GM23338 (cell line): ENCODE measurements around the gene MTOR. TPM values are rescaled to one million over a fixed set of nuclear protein-coding genes. Genes with fewer than 3 reads are reported as not detected.

Experiments
- ATAC-seq: fragments of 200-7000 bp; cut with Tn5 transposase; 3 replicates; pipeline ENCODE4 v1.9.1; 2020
- DNase-seq: peaks from one replicate; pipeline ENCODE4 v3.0.0-alpha.2; 2015; ENCODE audit warnings: low spot score
- H2AFZ ChIP-seq: fragments of 200-600 bp; sonication (generic); 2 replicates; pipeline ENCODE4 v1.8.0; 2016; ENCODE audit warnings: antibody characterized with exemption, mild to moderate bottlenecking, moderate library complexity
- H3F3A ChIP-seq: fragments of 200-600 bp; sonication (generic); replicated peaks from 2 replicates; pipeline ENCODE4 v1.8.0; 2017; ENCODE audit warnings: antibody characterized with exemption, mixed run types, low read depth
- H3K27ac ChIP-seq: fragments of 200-600 bp; sonication (generic); 2 replicates; pipeline ENCODE4 v1.6.1; 2016; ENCODE audit warnings: low read depth
- H3K27me3 ChIP-seq: fragments of 200-600 bp; sonication (generic); 2 replicates; pipeline ENCODE4 v1.8.0; 2016; ENCODE audit warnings: mild to moderate bottlenecking, mixed run types, moderate library complexity; ENCODE audit not compliant: insufficient read depth
- H3K36me3 ChIP-seq: fragments of 200-600 bp; sonication (generic); 2 replicates; pipeline ENCODE4 v1.8.0; 2016; ENCODE audit warnings: mild to moderate bottlenecking; ENCODE audit not compliant: insufficient read depth
- H3K4me1 ChIP-seq: fragments of 200-600 bp; sonication (generic); 2 replicates; pipeline ENCODE4 v1.8.0; 2016; ENCODE audit warnings: mild to moderate bottlenecking, moderate library complexity; ENCODE audit not compliant: insufficient read depth
- H3K4me2 ChIP-seq: fragments of 200-600 bp; sonication (generic); 2 replicates; pipeline ENCODE4 v1.7.1; 2017; ENCODE audit warnings: mixed run types
- H3K4me3 ChIP-seq: fragments of 200-600 bp; sonication (generic); 2 replicates; pipeline ENCODE4 v1.6.1; 2016; ENCODE audit warnings: mixed run types
- H3K79me2 ChIP-seq: fragments of 200-600 bp; sonication (generic); replicated peaks from 2 replicates; pipeline ENCODE4 v1.8.0; 2017; ENCODE audit warnings: mild to moderate bottlenecking; ENCODE audit not compliant: insufficient read depth
- H3K9me2 ChIP-seq: fragments of 200-600 bp; sonication (generic); 2 replicates; pipeline ENCODE4 v1.8.0; 2017; ENCODE audit not compliant: insufficient read depth
- H4K20me1 ChIP-seq: fragments of 200-600 bp; sonication (generic); replicated peaks from 2 replicates; pipeline ENCODE4 v1.8.0; 2017; ENCODE audit warnings: mild to moderate bottlenecking; ENCODE audit not compliant: insufficient read depth
- H3K27ac Mint-ChIP-seq: 2 replicates; pipeline ENCODE4 v1.8.0; 2020; ENCODE audit warnings: inconsistent platforms, mild to moderate bottlenecking, moderate library complexity, mixed read lengths
- H3K27me3 Mint-ChIP-seq: 3 replicates; pipeline ENCODE4 v1.8.0; 2022; ENCODE audit warnings: low read depth, mild to moderate bottlenecking, moderate library complexity, mixed read lengths, inconsistent platforms; ENCODE audit not compliant: insufficient read depth, poor library complexity
- H3K36me3 Mint-ChIP-seq: 3 replicates; pipeline ENCODE4 v1.8.0; 2021; ENCODE audit warnings: low read depth, mild to moderate bottlenecking, inconsistent platforms, moderate library complexity, mixed read lengths
- H3K4me1 Mint-ChIP-seq: 3 replicates; pipeline ENCODE4 v1.8.0; 2020; ENCODE audit warnings: mild to moderate bottlenecking, inconsistent platforms, mixed read lengths
- H3K4me3 Mint-ChIP-seq: 3 replicates; pipeline ENCODE4 v1.8.0; 2021; ENCODE audit warnings: moderate library complexity, mild to moderate bottlenecking, inconsistent platforms, mixed read lengths
- H3K9me3 Mint-ChIP-seq: 3 replicates; pipeline ENCODE4 v1.8.0; 2020; ENCODE audit warnings: moderate library complexity, mild to moderate bottlenecking, inconsistent platforms, mixed read lengths
- CREB1 ChIP-seq: fragments of 250-450 bp; sonication (Bioruptor Pico); IDR thresholded peaks from 2 replicates; pipeline ENCODE4 v1.5.0; 2020; ENCODE audit warnings: low read depth, mild to moderate bottlenecking, moderate library complexity
- CTCF ChIP-seq, 2 experiments: fragments of 200-600 bp in 1 of 2; sonication (generic) in 1 of 2; conservative IDR thresholded peaks; 2 replicates each; pipeline versions ENCODE4 v1.5.1 to v1.6.1; 2016 to 2017; ENCODE audit warnings: antibody characterized with exemption in 2 of 2, low read depth in 2 of 2, mild to moderate bottlenecking in 2 of 2, moderate library complexity in 1 of 2
- EZH2phosphoT487 ChIP-seq: fragments of 200-600 bp; sonication (generic); IDR thresholded peaks from one replicate; pipeline ENCODE4 v1.8.1; 2018; ENCODE audit warnings: antibody characterized with exemption; ENCODE audit not compliant: unreplicated experiment
- JUNB ChIP-seq: IDR thresholded peaks from one replicate; pipeline ENCODE4 v1.6.1; 2016; ENCODE audit warnings: antibody characterized with exemption; ENCODE audit not compliant: unreplicated experiment
- NANOG ChIP-seq: IDR thresholded peaks from 2 replicates; pipeline ENCODE4 v1.6.1; 2016; ENCODE audit warnings: antibody characterized with exemption, borderline replicate concordance
- POLR2AphosphoS5 ChIP-seq: IDR thresholded peaks from 2 replicates; pipeline ENCODE4 v1.6.1; 2016; ENCODE audit warnings: antibody characterized with exemption, low read depth
- REST ChIP-seq: IDR thresholded peaks from one replicate; pipeline ENCODE4 v1.6.1; 2018; ENCODE audit warnings: antibody characterized with exemption; ENCODE audit not compliant: unreplicated experiment
- STAT1 ChIP-seq: IDR thresholded peaks from one replicate; pipeline ENCODE4 v1.6.1; 2016; ENCODE audit warnings: antibody characterized with exemption; ENCODE audit not compliant: unreplicated experiment
- ZNF114 ChIP-seq: fragments of 250-450 bp; sonication (Bioruptor Pico); IDR thresholded peaks from 2 replicates; pipeline ENCODE4 v1.5.0; 2020; ENCODE audit warnings: mild to moderate bottlenecking, moderate library complexity
- ZNF331 ChIP-seq: fragments of 250-450 bp; sonication (Bioruptor Pico); IDR thresholded peaks from 2 replicates; pipeline ENCODE4 v1.5.0; 2020; ENCODE audit warnings: low read depth, mild to moderate bottlenecking, moderate library complexity
- polyA plus RNA-seq: library from polyadenylated mRNA; unstranded; fragments of >200 nt; fragmentation: Nextera tagmentation; extraction: Ambion mirVana; gene quantifications from 2 replicates; pipeline ENCODE4 v1.2.1, GENCODE V29; 2016
- total RNA-seq: library from RNA; depleted of rRNA; stranded (reverse); fragments of >200 nt; shearing (Covaris generic); gene quantifications from 2 replicates; pipeline ENCODE4 v1.2.3, GENCODE V29; 2014

The MTOR gene
- total and polyA plus RNA-seq, 2 experiments from 2014 or later: 22.8 to 98.0 TPM

DNA sequence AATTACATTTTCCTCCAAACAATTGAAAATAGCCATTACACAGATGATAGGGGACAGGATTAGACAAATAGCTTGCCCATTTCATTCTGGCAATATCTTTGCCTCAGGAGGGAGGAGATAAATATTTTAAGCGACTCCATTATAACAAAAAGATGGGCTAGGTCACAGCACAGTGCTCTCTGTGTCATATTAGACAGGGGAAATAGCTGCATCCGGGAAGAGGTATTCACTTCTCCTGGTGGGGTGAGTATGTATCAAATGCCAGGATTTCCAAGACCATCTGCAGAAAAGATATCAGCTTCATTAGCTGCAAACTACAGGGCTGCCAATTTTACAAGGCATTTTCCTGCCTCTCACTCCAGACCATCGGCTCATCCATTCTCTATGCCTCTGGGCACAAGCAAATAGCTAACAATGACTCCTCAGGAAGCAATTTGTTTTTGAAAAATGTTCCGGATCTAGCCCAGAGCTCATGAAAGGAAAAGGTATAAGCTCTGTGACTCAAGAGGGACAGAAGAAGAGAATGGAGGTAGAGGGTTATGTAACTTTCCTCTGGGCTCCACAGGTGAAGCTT lies 115.1 kb downstream of the MTOR start (continued):
- TF ChIP-seq REST: no peak

DNA sequence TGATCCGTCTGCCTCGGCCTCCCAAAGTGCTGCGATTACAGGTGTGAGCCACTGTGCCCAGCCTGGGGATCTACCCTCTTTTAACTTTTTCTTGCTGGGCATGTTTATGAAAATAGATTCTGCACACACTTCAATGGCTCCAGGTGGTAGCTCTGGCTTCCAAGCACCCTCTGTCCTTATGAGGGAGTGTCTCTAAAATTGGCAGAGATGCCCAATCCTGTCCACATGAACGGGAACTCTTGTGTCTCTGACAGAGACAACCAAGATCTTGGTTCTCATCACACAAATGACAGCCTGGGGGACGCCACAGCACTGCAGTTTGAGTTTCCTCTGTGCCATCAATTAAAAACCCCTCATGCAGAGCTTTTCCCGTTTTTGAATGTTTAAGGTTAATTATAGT lies 116.6 kb downstream of the MTOR start:
- H3K4me2 ChIP-seq: no peak overlapping the region
- H3K4me1 ChIP-seq: peaks cover 4% of the 10 kb centered on the region; the same call in 1 of the 2 replicates
- H3F3A ChIP-seq: peaks cover 4% of the 10 kb centered on the region; the same call in 1 of the 2 replicates
- Mint-ChIP-seq H3K4me3 (no peak overlapping the region), H3K4me1 (peaks cover 21% of the 10 kb centered on the region; the same call in 2 of the 3 replicates), H3K27me3 (no peaks in the 10 kb centered on the region), H3K27ac (no peak overlapping the region), H3K9me3 (no peaks in the 10 kb centered on the region), H3K36me3 (peaks cover 59% of the 10 kb centered on the region)
- 0 out of 2 replicates have a peak, but pooled peaks cover 17% of the 10 kb centered on the region for H3K36me3 ChIP-seq
- H3K4me3 ChIP-seq: no peak overlapping the region
- H3K9me2 ChIP-seq: no peaks in the 10 kb centered on the region
- no peaks in the 10 kb centered on the region for H3K79me2 ChIP-seq
- DNase-seq (no peak), ATAC-seq (no peak)
- no peaks in the 10 kb centered on the region for H3K27me3 ChIP-seq
- H4K20me1 ChIP-seq: no peaks in the 10 kb centered on the region; the same call in 1 of the 2 replicates
- H2AFZ ChIP-seq: no peak overlapping the region
- H3K27ac ChIP-seq: no peak overlapping the region
- no peak for TF ChIP-seq CTCF (conservative IDR thresholded peaks at IDR 0.05; ENCODE audit: low read depth in 2 of 2)
- TF ChIP-seq NANOG: no peak
- TF ChIP-seq JUNB: no peak
- TF ChIP-seq ZNF114 (CRISPR knock-in tag): no peak
- no peak for TF ChIP-seq CREB1 (CRISPR knock-in tag)
- no peak for TF ChIP-seq REST
- TF ChIP-seq POLR2AphosphoS5: no peak
- no peak for TF ChIP-seq ZNF331 (CRISPR knock-in tag)
- TF ChIP-seq EZH2phosphoT487: no peak
- no peak for TF ChIP-seq STAT1
